Measurements from ENCODE around the gene GSDMA. TPM values are rescaled to one million over a fixed set of nuclear protein-coding genes. Genes with fewer than 3 reads are reported as not detected.

The GSDMA gene
- total and polyA plus RNA-seq, 2 experiments from 2014 or later = not detected

GRCh38 chr17:40023590-40024292 is 60.9 kb downstream of the GSDMA start:
- peaks cover 34% of the 10 kb centered on the region for H3K36me3 ChIP-seq
- peaks cover 6% of the 10 kb centered on the region for H3K4me1 ChIP-seq (ENCODE audit: low read depth)
- DNase-seq (ENCODE audit: low read depth in 1 of 2, low spot score in 1 of 2) = peak in 1 of 2 donors; percentile 20
- H3K4me3 ChIP-seq = no peak overlapping the region
- H3K9me3 ChIP-seq (ENCODE audit: low read depth) = no peaks in the 10 kb centered on the region
- TF ChIP-seq CTCF (IDR thresholded peaks at IDR 0.05; ENCODE audit: low read depth, low read length) = no peak
- no peak overlapping the region for H3K27ac ChIP-seq
- H3K27me3 ChIP-seq = no peaks in the 10 kb centered on the region

GRCh38 chr17:40024901-40025300 is 62.1 kb downstream of the GSDMA start:
- H3K36me3 ChIP-seq = peaks cover 42% of the 10 kb centered on the region
- no peak for TF ChIP-seq CTCF (IDR thresholded peaks at IDR 0.05; ENCODE audit: low read depth, low read length)
- H3K27me3 ChIP-seq = no peaks in the 10 kb centered on the region
- no peaks in the 10 kb centered on the region for H3K9me3 ChIP-seq (ENCODE audit: low read depth)
- no peak for DNase-seq (ENCODE audit: low read depth in 1 of 2, low spot score in 1 of 2)
- H3K4me1 ChIP-seq (ENCODE audit: low read depth) = no peaks in the 10 kb centered on the region
- H3K4me3 ChIP-seq = no peak overlapping the region
- no peak overlapping the region for H3K27ac ChIP-seq

GRCh38 chr17:40025559-40025958 is 62.8 kb downstream of the GSDMA start:
- Histone ChIP-seq H3K27ac (no peak overlapping the region), H3K4me1 (ENCODE audit: low read depth) (no peaks in the 10 kb centered on the region), H3K36me3 (peaks cover 45% of the 10 kb centered on the region), H3K9me3 (ENCODE audit: low read depth) (no peaks in the 10 kb centered on the region), H3K27me3 (no peaks in the 10 kb centered on the region), H3K4me3 (no peak overlapping the region)
- DNase-seq (ENCODE audit: low read depth in 1 of 2, low spot score in 1 of 2) = no peak
- no peak for TF ChIP-seq CTCF (IDR thresholded peaks at IDR 0.05; ENCODE audit: low read depth, low read length)

DNA sequence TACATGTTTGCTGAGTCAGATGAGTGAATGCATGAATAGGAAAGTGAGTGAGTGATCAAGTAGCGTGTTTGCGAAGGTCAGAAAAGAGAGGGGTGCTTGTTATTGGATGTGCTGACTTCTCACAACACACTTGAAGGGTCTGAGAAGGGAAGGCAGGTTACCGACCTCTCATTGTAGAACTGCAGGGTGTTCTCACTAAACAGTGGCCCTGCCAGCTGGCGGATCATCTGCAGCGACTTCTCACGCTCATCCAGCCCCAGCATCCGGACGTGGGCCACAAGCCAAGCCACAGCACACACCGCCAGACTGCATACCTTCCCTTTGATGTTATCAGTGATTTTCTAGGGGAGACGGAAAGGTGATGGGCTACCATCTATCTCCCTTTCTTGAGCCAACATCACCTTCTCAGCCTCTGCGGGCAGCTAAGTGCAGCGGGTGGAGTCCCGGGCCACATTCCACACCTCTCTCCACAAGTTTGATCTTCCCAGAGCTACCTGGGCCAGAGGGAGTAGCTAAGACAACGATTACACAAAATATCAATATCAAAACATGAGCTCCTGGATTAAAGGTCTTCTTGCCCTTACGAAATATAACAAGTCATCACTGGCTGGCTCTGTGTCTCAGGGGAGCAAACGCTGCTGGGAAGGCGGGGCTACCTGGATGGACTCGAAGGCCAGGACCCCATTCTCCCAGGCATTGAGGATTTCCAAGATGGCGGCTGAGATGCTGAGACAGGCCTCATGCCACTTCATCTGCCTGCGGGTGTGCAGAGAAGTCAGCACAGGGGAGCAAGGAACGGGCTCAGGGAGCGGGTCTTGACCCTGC is 63.4 kb downstream of the GSDMA start:
- Histone ChIP-seq H3K4me3 (no peak overlapping the region), H3K4me1 (ENCODE audit: low read depth) (no peaks in the 10 kb centered on the region), H3K27me3 (no peaks in the 10 kb centered on the region), H3K9me3 (ENCODE audit: low read depth) (no peaks in the 10 kb centered on the region), H3K36me3 (peaks cover 45% of the 10 kb centered on the region), H3K27ac (no peak overlapping the region)
- DNase-seq (ENCODE audit: low read depth in 1 of 2, low spot score in 1 of 2) = no peak
- no peak for TF ChIP-seq CTCF (IDR thresholded peaks at IDR 0.05; ENCODE audit: low read depth, low read length)

- Histone ChIP-seq H3K4me3 (no peak overlapping the region), H3K27ac (no peak overlapping the region)
Observed at GRCh38 chr17:40026816-40027613, 64.2 kb downstream of the GSDMA start.

More at GRCh38 chr17:40026816-40027613, 64.2 kb downstream of the GSDMA start:
- DNase-seq (ENCODE audit: low read depth in 1 of 2, low spot score in 1 of 2) = peak; percentile 86 to 92
- Histone ChIP-seq H3K27me3 (no peaks in the 10 kb centered on the region), H3K36me3 (peaks cover 39% of the 10 kb centered on the region), H3K9me3 (ENCODE audit: low read depth) (no peaks in the 10 kb centered on the region), H3K4me1 (ENCODE audit: low read depth) (no peaks in the 10 kb centered on the region)
- peak; percentile 89 for TF ChIP-seq CTCF (IDR thresholded peaks at IDR 0.05; ENCODE audit: low read depth, low read length)
